NCI-H460 (cell line): ENCODE data around the gene ZDHHC8. TPM values are rescaled to one million over a fixed set of nuclear protein-coding genes. Genes with fewer than 3 reads are reported as not detected.

ENCODE experiments used
- DNase-seq: peaks from one replicate; pipeline ENCODE4 v3.0.0-alpha.2; 2016; ENCODE audit warnings: low read depth; ENCODE audit errors: extremely low read depth
- total RNA-seq: library from RNA; depleted of rRNA; stranded (reverse); fragments of >200 nt; shearing (Covaris generic); gene quantifications from 2 replicates; pipeline ENCODE4 v1.2.3, GENCODE V29; 2014

Gene ZDHHC8
- total RNA-seq, 1 experiment from 2014 or later = 8.1 TPM

DNA sequence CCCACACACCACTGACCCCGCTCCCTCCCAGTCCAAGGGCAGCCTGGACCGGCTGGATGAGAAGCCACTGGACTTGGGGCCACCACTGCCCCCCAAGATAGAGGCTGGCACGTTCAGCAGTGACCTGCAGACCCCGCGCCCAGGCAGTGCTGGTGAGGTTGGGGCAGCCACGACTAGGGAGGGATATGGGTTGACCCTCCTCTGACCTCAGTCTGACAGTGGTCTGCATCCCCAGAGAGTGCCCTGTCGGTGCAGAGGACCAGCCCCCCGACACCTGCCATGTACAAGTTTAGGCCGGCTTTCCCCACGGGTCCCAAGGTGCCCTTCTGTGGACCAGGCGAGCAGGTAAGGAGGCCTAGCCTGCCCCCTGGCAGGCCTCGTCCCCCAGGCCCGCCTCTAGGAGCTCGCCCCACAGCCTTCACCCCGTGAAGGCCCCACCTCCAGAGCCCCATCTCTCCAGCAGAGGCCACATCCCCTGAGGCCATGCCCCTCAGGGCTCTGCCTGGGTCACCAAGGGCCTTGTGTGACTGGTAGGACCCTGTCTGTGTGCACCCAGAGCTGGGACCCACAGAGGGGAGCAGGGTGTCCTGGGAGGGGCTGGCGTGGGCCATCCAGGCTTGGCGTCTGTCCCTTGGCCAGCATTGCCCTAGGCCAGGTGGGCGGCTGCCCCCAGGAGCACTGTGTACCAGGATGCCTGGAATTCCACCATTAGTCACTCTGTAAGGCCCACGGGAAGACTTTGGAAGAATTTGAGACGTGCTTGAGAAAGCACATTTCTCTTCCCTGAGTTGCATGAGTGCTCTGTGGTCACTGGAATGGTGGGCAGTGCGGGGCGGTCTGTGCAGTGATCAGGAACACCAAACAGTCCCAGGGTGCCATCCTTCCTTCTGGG lies 9.8 kb downstream of the ZDHHC8 start:
- no peak for DNase-seq

DNA sequence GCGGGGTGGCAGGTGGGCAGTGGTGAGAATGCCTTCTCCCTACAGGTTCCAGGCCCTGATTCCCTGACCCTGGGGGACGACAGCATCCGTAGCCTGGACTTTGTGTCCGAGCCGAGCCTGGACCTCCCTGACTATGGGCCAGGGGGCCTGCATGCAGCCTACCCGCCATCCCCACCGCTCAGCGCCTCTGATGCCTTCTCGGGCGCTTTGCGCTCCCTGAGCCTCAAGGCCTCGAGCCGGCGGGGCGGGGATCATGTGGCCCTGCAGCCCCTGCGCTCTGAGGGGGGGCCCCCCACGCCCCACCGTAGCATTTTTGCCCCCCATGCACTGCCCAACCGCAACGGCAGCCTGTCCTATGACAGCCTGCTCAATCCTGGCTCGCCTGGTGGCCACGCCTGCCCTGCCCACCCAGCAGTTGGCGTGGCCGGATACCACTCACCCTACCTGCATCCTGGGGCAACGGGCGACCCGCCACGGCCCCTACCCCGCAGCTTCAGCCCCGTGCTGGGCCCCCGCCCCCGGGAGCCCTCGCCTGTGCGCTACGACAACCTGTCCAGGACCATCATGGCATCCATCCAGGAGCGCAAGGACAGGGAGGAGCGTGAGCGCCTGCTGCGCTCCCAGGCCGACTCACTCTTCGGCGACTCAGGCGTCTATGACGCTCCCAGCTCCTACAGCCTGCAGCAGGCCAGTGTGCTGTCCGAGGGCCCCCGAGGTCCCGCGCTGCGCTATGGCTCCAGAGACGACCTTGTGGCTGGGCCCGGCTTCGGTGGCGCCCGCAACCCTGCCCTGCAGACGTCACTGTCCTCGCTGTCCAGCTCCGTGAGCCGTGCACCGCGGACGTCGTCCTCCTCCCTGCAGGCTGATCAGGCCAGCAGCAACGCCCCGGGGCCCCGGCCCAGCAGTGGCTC lies 11.4 kb downstream of the ZDHHC8 start:
- no peak for DNase-seq

DNA sequence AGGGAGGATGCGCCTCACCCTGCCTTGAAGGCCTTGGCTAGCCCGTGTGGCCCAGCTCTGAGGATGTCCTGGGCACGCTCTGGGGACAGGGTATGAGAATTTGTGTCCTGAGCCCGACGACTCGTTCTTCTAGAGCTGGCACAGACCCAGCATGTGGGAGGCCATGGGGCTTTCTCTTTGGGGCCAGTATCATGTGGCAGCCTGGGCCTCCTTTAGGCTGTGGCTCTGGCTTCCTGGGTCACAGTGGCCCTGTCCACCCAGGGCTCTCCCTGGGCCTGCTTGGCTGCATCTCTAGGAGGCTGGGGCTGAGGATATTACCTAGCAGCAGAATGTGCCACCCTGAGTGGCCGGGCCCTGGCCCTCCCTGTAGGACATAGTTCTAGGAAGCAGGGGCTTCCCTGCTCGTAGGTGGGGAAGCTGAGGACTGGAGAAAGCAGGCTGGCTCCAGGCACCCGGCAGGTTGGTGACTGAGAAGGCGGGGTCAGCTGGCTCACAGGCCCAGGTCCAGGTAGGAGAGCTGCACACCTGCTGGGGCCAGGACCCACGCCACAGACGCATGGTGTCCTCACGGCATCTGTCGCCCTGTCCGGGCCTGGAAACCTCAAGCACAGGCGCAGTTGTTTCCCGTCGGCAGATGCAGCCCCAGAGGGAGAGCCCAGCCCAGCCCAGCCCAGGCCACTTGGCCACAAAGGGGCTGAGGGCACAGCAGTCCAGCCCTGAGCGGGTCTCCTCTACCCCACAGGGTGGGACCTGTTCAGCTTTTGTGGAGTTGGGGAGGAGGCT lies 12.5 kb downstream of the ZDHHC8 start:
- DNase-seq = no peak

DNA sequence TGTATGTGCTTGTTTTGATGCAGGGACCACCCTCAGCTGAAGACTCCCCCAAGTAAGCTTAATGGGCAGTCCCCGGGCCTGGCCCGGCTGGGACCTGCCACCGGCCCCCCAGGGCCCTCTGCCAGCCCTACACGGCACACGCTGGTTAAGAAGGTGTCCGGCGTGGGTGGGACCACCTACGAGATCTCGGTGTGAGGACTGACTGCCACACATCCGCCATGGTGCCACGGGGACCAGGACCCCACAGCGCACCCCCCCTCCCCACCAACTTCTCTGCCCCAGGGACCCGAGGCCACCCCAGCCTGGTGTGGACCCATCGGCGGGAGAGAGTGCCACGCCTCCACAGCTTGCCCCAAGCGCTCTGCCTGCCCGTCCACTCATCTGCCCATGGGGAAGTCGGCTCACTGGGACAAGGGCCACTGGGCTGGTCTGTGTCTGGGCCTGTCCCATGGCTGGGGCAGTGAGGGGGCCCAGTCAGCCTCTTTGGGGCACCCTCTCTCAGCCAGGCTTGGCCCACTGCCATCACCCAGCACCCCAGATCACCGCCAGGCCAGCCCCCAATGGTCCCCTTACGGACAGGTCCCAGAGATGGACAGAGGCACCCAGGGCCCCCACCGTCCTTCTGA lies 13.7 kb downstream of the ZDHHC8 start:
- no peak for DNase-seq

DNA sequence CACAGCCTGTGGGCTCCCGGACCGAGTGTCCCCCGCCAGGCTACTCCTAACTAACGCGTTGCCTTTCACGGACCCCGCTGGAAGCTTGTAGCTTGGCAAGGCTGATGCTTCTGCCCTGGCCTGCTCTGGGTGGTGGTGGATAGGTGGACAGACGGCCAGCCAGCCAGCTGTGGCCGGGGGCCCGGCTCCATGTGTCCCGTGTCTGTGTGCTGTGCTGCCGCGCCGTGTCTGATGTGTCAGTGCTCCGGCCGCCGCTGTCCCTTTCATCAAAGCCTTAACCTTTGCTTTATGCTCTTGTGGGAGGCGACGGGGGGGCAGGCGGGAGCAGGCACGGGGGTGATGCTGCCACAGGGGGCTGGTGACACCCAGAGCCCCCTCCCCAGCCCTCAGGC lies 14.2 kb downstream of the ZDHHC8 start:
- no peak for DNase-seq

DNA sequence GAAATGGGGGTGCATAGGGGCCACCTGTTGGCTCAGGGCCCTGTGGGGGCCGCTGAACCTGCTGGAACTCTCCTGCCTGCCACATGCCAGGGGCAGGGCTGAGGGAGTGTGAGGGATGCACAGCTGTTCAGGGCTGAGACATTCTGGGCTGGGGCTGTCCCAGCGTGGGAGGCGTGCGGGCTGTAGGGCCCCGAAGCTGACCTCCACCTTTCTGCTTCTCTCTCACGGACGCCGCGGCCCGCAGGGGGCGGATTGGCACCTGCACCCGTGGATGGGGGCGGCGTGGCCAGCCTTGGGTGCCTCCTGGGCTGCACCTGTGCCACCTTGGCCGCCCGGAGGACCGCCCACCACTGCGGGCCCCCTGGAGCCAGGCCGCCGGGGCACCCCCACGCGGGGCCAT lies 15.2 kb downstream of the ZDHHC8 start:
- no peak for DNase-seq

DNA sequence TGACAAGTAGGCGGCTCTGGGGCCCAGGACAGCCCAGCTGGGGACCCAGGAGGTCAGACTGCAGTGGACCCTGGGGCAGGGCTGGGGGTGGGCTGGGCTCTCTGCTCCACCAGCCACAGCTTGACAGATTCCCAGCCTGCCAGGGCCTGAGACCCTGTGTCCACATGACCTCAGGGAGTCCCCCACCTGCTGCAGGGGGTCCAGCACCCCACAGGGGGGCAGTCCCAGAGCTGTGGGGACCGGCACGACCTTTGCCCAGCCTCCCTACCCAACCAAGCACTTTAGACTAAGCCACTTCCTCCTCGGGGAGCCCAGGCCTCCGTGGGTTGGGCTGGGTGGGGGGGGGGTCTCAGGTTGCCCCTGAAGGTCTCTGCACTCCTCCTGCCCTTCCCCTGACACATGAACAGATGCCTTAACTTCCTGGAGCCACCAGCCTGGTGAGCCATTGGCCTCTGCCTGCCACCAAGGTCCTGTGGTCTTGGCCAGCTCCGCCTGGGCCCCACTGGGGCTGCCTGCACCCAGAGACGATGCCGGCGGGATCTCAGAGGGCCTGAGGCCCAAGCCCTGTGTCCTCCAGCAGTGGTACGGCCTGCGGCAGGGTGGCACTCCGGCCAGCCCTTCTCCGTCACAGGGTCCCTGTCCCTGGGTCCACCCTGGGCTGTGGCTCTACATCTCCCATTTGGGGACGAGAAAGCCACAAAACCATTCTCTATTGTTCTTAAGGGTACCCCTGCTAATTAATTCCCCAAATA lies 15.8 kb downstream of the ZDHHC8 start:
- DNase-seq = no peak

DNA sequence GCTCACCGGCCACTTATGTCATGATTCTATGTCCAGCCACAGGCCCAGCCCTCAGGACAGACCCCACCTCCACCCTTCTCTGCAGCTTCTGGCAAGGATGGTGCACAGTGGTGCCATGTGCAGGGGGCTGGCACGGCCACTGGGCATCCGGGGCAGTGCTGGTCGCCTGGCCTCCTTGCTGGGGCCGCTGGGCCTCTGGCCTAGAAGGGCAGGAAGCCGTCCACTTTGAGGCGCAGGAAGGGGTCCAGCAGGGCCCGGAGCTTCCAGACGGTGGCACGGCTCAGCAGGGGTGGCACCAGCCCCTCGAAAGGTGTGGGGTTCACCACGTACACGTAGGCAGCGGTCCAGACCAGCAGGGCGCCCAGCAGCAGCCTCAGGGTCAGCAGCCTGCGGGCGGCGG lies 16.8 kb downstream of the ZDHHC8 start:
- DNase-seq = no peak

DNA sequence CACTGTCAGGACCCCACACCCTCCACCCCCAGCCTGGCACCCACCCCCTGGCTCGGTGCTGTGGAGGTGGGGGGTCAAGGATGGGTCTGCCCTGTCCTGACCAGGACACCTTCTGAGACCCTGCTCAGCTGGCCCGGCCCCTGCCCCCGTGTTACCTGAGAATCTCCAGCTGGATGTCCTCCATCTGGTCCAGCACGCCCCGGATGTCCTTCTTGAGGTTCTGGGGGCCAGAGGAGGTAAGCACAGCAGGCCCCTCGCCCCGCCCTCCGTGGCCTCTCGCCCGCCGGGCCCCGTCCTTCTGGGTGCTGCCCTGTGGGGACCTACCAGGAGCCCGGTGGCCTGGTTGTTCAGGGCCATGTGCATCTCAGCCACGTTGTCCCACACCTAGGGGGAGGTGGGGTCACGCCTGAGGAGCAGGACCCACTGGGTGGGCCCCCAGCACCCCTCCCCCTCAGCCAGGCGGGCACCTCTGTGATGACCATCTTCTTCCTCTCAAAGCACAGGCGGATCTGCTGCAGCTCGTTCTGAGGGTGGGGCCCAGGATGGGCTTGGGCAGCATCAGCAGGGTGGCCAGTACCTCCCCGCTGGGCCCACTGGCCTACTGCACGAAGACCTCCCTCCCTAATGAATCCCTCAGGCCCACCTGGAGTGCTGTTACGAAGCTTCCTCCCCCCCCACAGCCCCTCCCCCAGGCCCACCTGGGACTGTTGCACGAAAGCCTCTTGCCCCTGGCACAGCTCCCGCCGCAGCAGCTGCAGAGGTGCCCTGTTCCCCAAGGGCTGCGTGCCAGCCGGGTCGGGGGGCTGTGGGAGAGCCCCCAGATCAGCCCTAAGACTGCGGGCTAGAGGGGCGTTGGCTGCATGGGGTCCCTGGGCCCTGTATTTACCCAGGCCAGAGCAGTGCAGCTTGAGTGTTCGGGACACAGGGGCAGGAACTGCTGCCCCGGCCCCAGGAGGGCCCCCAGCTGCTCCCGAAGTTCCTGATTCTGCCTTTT lies 17.9 kb downstream of the ZDHHC8 start:
- no peak for DNase-seq

DNA sequence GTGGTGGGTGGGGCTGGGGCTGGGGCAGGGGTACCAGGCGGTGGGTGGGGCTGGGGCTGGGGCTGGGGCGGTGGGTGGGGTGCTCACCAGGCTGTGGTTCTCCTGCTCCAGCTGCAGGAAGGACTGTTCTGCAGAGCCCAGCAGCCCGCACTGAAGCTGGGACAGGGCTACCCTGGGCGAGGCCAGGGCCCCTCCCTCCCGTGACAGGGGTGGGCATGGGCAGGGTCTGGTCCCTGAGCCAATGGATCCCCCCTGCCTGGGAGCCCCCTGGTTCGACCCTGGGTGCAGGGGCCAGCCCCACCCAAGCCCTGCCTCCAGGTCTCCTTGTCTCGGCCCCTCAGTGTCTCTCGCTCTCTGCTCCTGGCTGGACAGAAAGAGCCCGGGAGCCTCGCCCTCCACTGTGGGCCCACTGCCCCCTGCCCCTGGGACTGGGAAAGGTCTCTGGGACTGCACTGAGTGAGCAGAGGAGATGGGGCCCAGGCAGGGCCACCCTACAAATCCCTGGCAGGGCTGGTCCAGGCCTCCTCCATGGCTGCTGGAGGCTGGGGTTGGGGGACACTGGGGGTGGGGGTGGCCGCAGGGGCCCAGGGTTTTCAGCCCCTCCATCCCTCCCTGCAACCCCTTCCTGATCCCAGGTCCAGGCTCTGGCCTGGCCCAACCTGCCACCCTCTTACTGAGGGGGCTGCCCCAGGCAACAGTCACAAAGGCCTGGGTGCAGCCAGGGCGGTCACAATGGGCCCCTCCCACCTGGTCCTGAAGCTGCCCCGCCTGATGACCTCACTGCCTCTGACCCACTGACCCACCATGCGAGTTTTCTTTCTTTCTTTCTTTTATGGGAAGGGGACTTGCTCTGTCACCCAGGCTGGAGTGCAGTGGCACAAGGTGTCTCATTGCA lies 19.0 kb downstream of the ZDHHC8 start, which contains the start of gene CCDC188:
Gene CCDC188, minus strand, starts transcription at position 675 of the 895 bp plus-strand sequence. Its CDS starts 69 bp downstream, at position 606.
- DNase-seq = no peak

DNA sequence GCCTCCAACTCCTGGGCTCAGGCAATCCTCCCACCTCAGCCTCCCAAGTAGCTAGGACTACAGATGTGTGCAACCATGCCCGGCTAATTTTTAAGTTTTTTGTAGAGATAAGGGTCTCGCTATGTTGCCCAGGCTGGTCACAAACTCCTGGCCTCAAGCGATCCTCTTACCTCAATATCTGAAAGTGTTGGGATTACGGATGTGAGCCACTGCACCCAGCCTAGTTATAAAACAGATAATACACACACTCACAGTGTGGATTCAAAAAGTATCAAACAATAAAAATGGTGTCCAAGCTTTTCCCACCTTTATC lies 19.6 kb downstream of the ZDHHC8 start:
- DNase-seq = no peak

DNA sequence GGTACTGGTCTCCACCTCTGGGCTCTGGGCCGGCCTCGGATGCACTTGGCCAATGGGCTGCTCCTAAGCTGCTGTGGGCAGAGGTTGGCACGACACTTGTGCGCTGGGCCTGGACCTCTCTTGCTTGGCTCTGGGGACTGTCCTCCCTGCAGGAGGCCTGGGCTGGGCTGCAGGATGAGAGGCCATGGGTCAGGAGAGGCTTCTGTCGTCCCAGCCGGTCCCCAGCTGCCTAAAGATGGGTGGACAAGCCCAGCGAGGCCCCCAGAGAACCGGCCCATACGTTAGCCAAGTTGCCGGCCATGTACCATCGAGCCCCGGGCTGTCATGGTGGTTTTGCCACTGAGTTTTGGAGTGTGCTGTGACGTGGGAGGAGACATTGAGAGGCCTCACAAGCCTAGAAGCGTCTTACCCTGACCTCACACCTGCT lies 20.9 kb downstream of the ZDHHC8 start:
- no peak for DNase-seq

DNA sequence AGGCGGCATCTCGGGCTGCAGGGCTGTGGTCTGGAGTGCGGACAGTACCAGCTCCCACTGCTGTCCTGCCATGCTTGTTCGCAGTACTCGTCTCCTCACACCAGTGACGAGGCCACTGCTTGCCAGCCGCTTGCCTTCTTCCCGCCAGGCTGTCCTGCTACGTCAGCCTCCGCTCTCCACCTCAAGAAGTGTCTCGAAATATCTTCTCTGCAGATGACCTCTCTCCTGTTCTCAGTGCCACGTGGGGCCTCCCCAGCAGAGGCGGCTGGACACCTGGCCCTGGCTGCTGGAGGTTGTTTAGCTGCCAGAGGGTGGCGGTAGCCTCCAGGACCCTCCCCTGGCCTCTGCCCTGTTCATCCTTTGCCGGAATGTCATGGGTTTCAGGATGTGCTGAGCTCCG lies 22.3 kb downstream of the ZDHHC8 start:
- DNase-seq = no peak

DNA sequence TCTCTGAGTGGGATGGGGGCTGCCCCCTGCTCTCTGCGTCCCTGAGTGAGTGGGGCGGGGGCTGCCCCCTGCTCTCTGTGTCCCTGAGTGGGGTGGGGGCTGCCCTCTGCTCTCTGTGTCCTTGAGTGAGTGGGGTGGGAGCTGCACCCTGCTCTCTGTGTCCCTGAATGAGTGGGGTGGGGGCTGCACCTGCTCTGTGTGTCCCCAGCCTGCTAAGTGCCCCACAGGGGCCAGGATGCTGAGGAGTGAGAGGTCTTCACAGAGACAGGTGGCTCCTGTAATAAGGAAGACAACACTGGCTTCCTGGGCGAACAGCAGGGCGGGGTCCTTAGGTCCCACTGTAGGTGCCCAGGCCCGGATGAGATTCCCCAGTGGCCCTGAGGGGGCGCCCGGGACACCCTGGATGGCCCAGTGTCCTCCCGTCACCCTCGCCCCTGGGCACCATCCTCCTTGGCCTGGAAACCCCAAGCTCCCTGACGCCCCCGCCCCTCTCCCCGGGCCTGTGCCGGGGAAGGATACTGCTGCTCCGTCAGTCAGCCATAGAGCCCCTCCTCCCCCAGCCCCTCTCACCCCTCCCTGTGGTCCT lies 23.1 kb downstream of the ZDHHC8 start:
- DNase-seq = no peak

DNA sequence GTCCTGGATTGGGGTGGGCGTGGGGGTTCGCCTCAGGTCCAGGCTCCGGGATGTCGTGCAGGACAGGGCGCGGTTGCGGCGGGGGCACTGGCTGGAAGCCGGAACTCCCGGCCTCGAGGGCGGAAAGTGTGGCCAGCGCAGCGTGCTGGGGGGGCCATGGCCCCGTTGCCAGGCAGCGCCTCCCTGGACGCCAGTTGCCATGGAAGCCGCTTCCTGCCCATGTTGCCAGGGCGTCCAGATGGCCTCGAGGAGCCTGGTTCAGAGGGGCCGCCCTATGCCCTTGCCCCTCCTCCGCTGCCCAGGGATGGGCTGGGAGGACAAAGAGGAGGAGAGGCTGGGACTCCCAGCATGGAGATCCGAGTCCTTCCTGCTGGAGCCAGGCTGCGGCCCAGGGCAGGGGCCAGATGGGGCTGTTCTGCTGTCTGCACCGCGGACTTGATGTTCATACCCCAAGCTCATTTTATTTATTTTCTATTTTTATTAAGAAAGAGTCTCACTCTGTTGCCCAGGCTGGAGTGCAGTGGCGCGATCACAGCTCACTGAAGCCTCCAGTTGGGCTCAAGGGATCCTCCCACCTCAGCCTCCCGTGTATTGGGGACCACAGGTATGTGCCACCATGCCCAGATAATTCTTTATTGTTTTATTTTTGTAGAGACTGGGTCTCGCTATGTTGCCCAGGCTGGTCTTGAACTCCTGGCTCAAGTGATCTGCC lies 23.9 kb downstream of the ZDHHC8 start:
- DNase-seq = no peak

DNA sequence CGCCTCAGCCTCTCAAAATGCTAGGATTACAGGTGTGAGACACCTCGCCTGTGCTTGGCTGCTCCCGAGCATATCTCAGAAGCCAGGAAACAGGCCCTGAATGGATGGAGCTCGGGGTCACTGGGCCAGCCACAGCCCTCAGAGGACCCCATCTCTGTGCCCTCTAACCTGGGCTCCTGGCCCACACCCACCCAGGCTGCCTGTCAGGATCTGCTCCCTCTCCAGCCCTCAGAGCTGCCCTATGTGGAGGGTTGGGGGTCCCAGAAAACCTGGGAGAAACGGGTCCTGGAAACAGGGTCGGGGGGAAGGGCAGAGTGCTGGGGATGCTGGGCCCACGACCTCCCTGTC lies 24.4 kb downstream of the ZDHHC8 start:
- no peak for DNase-seq
